ENCODE results near the gene UBE2Q1.

UBE2Q1 gene

GRCh38 chr1:154599658-154600057, 41.2 kb upstream of the UBE2Q1 start:
- H3K9me3 ChIP-seq (ENCODE audit: severe bottlenecking): no peaks in the 10 kb centered on the region
- peak overlapping the region; percentile 59 for H3K27ac ChIP-seq
- no peak overlapping the region for H3K4me3 ChIP-seq (ENCODE audit: low read depth, low read length)
- peaks cover 87% of the 10 kb centered on the region for H3K36me3 ChIP-seq
- no peak for TF ChIP-seq CTCF (IDR thresholded peaks at IDR 0.05; ENCODE audit: low read depth, low read length)
- H3K27me3 ChIP-seq (ENCODE audit: insufficient read depth, low read depth, severe bottlenecking): no peaks in the 10 kb centered on the region
- peak; percentile 84 for DNase-seq

GRCh38 chr1:154598871-154599635, 40.6 kb upstream of the UBE2Q1 start:
- no peaks in the 10 kb centered on the region for H3K27me3 ChIP-seq (ENCODE audit: insufficient read depth, low read depth, severe bottlenecking)
- no peak for TF ChIP-seq CTCF (IDR thresholded peaks at IDR 0.05; ENCODE audit: low read depth, low read length)
- H3K9me3 ChIP-seq (ENCODE audit: severe bottlenecking): no peaks in the 10 kb centered on the region
- DNase-seq: no peak
- peaks cover 92% of the 10 kb centered on the region for H3K36me3 ChIP-seq
- peak overlapping the region; percentile 59 for H3K27ac ChIP-seq
- no peak overlapping the region for H3K4me3 ChIP-seq (ENCODE audit: low read depth, low read length)

- no peak overlapping the region for H3K27ac ChIP-seq
- no peaks in the 10 kb centered on the region for H3K27me3 ChIP-seq (ENCODE audit: insufficient read depth, low read depth, severe bottlenecking)
- no peak for TF ChIP-seq CTCF (IDR thresholded peaks at IDR 0.05; ENCODE audit: low read depth, low read length)
- H3K36me3 ChIP-seq: peaks cover 97% of the 10 kb centered on the region
- no peaks in the 10 kb centered on the region for H3K9me3 ChIP-seq (ENCODE audit: severe bottlenecking)
- no peak overlapping the region for H3K4me3 ChIP-seq (ENCODE audit: low read depth, low read length)
- no peak for DNase-seq
Measured at GRCh38 chr1:154595621-154596020, 37.2 kb upstream of the UBE2Q1 start.

GRCh38 chr1:154594811-154595210, 36.3 kb upstream of the UBE2Q1 start:
- no peaks in the 10 kb centered on the region for H3K27me3 ChIP-seq (ENCODE audit: insufficient read depth, low read depth, severe bottlenecking)
- no peak overlapping the region for H3K27ac ChIP-seq
- H3K36me3 ChIP-seq: peaks cover 98% of the 10 kb centered on the region
- no peak overlapping the region for H3K4me3 ChIP-seq (ENCODE audit: low read depth, low read length)
- DNase-seq: no peak
- no peak for TF ChIP-seq CTCF (IDR thresholded peaks at IDR 0.05; ENCODE audit: low read depth, low read length)
- no peaks in the 10 kb centered on the region for H3K9me3 ChIP-seq (ENCODE audit: severe bottlenecking)

- Histone ChIP-seq H3K27ac (no peak overlapping the region), H3K27me3 (ENCODE audit: insufficient read depth, low read depth, severe bottlenecking) (no peaks in the 10 kb centered on the region), H3K4me3 (ENCODE audit: low read depth, low read length) (no peak overlapping the region), H3K36me3 (peaks cover 98% of the 10 kb centered on the region), H3K9me3 (ENCODE audit: severe bottlenecking) (no peaks in the 10 kb centered on the region)
- no peak for TF ChIP-seq CTCF (IDR thresholded peaks at IDR 0.05; ENCODE audit: low read depth, low read length)
- DNase-seq: no peak
Measured at GRCh38 chr1:154593390-154593789, 34.9 kb upstream of the UBE2Q1 start.

- no peaks in the 10 kb centered on the region for H3K9me3 ChIP-seq (ENCODE audit: severe bottlenecking)
- H3K27me3 ChIP-seq (ENCODE audit: insufficient read depth, low read depth, severe bottlenecking): no peaks in the 10 kb centered on the region
- no peak overlapping the region for H3K4me3 ChIP-seq (ENCODE audit: low read depth, low read length)
- no peak for DNase-seq
- TF ChIP-seq CTCF (IDR thresholded peaks at IDR 0.05; ENCODE audit: low read depth, low read length): no peak
- peaks cover 98% of the 10 kb centered on the region for H3K36me3 ChIP-seq
- no peak overlapping the region for H3K27ac ChIP-seq
Measured at GRCh38 chr1:154591206-154591605, 32.7 kb upstream of the UBE2Q1 start.
